Endothelial cell of umbilical vein (primary cell): ENCODE data around the gene NOL6. TPM values are rescaled to one million over a fixed set of nuclear protein-coding genes. Genes with fewer than 3 reads are reported as not detected.

Experiments used
- BruUV-seq: library from RNA; stranded (reverse); fragments of 400-500 nt; replicated peaks from 2 replicates; lab custom pipeline; 2021; lab: Mats Ljungman, UMichigan
- CTCF ChIA-PET: fragments of 300-600, 350-600 bp; sonication (Branson Sonifier 250); formaldehyde crosslinking; loops from one replicate; lab custom pipeline; 2021; ENCODE audit warnings: antibody characterized with exemption, inconsistent platforms; lab: Charles Lee
- POLR2A ChIA-PET: fragments of 300-600, 350-600 bp; sonication (Branson Sonifier 250); formaldehyde crosslinking; loops from one replicate; lab custom pipeline; 2021; ENCODE audit warnings: antibody characterized with exemption, inconsistent platforms; lab: Charles Lee
- DNase-seq: peaks from one replicate; pipeline ENCODE4 v3.0.0-alpha.2; 2011; ENCODE audit warnings: low read depth, low spot score
- FAIRE-seq: peaks from 2 replicates; lab custom pipeline; 2011; peaks lifted over from hg19 to GRCh38; lab: Jason Lieb, UNC
- H2AFZ ChIP-seq: 2 replicates; pipeline ENCODE4 v1.6.0; 2012; ENCODE audit warnings: low read depth, low read length, control low read depth, inconsistent platforms
- H3K27ac ChIP-seq: 2 replicates; pipeline ENCODE4 v1.5.1; 2011; ENCODE audit warnings: low read depth, mild to moderate bottlenecking, control low read depth, low read length, moderate library complexity; ENCODE audit not compliant: insufficient read depth
- H3K27me3 ChIP-seq, 2 experiments: 2 replicates each; pipeline versions ENCODE4 v1.6.0 to v1.6.1; 2011; ENCODE audit warnings: low read length in 2 of 2, mixed read lengths in 1 of 2; ENCODE audit not compliant: control insufficient read depth in 2 of 2, insufficient read depth in 2 of 2
- H3K36me3 ChIP-seq, 2 experiments: 2 replicates in 1 of 2; 3 replicates in 1 of 2; pipeline ENCODE4 v1.5.1; 2011; ENCODE audit warnings: low read length in 2 of 2, mild to moderate bottlenecking in 1 of 2, moderate library complexity in 1 of 2; ENCODE audit not compliant: control insufficient read depth in 2 of 2, insufficient read depth in 2 of 2; ENCODE audit errors: extremely low read depth in 1 of 2
- H3K4me1 ChIP-seq: 3 replicates; pipeline ENCODE4 v1.5.1; 2011; ENCODE audit warnings: mild to moderate bottlenecking, low read length; ENCODE audit not compliant: control insufficient read depth, insufficient read depth; ENCODE audit errors: extremely low read depth
- H3K4me2 ChIP-seq: 2 replicates; pipeline ENCODE4 v1.6.1; 2011; ENCODE audit warnings: low read length, control low read depth, mixed read lengths; ENCODE audit not compliant: insufficient read depth
- H3K4me3 ChIP-seq, 3 experiments: fragments of 200-600 bp in 1 of 3; sonication (generic), shearing (Covaris generic) in 1 of 3; replicated peaks in 1 of 3; 2 replicates each; pipeline ENCODE4 v1.5.1; 2011 to 2016; ENCODE audit warnings: control low read depth in 3 of 3, low read length in 3 of 3, mild to moderate bottlenecking in 2 of 3, inconsistent platforms in 1 of 3, low read depth in 1 of 3, moderate library complexity in 1 of 3; ENCODE audit not compliant: insufficient read depth in 1 of 3
- H3K79me2 ChIP-seq: 2 replicates; pipeline ENCODE4 v1.6.0; 2012; ENCODE audit warnings: low read length, inconsistent platforms; ENCODE audit not compliant: control insufficient read depth, insufficient read depth
- H3K9ac ChIP-seq: replicated peaks from 2 replicates; pipeline ENCODE3; 2011; ENCODE audit warnings: low read length, control low read depth; ENCODE audit not compliant: insufficient read depth; ENCODE audit errors: extremely low read depth
- H3K9me1 ChIP-seq: replicated peaks from 3 replicates; pipeline ENCODE4 v1.6.0; 2011; ENCODE audit warnings: mild to moderate bottlenecking, low read length; ENCODE audit not compliant: control insufficient read depth, insufficient read depth; ENCODE audit errors: extremely low read depth
- H3K9me3 ChIP-seq: replicated peaks from 2 replicates; pipeline ENCODE4 v1.5.1; 2012; ENCODE audit warnings: low read length, inconsistent platforms; ENCODE audit not compliant: control insufficient read depth, insufficient read depth
- H4K20me1 ChIP-seq: replicated peaks from 2 replicates; pipeline ENCODE3; 2011; ENCODE audit warnings: mild to moderate bottlenecking, low read length; ENCODE audit not compliant: control insufficient read depth, insufficient read depth; ENCODE audit errors: extremely low read depth
- EZH2 ChIP-seq: IDR thresholded peaks from 2 replicates; pipeline ENCODE4 v1.6.1; 2012; ENCODE audit warnings: borderline replicate concordance, low read depth, mild to moderate bottlenecking, moderate library complexity, low read length, inconsistent platforms; ENCODE audit not compliant: severe bottlenecking
- FOS ChIP-seq: IDR thresholded peaks from 2 replicates; pipeline ENCODE4 v1.6.1; 2011; ENCODE audit warnings: mild to moderate bottlenecking, low read length, moderate library complexity, borderline replicate concordance; ENCODE audit not compliant: insufficient read depth
- GATA2 ChIP-seq: IDR thresholded peaks from 2 replicates; pipeline ENCODE4 v1.7.0; 2011; ENCODE audit warnings: low read depth, mild to moderate bottlenecking, moderate library complexity, mixed read lengths, low read length; ENCODE audit not compliant: insufficient read length, insufficient read depth
- JUN ChIP-seq: IDR thresholded peaks from 2 replicates; pipeline ENCODE4 v1.6.1; 2011; ENCODE audit warnings: borderline replicate concordance, low read depth; ENCODE audit not compliant: insufficient read length, insufficient read depth
- MYC ChIP-seq: IDR thresholded peaks from one replicate; pipeline ENCODE4 v1.6.1; 2011; ENCODE audit warnings: mild to moderate bottlenecking, low read depth, low read length
- POLR2A ChIP-seq: IDR thresholded peaks from 2 replicates; pipeline ENCODE4 v1.6.1; 2012; ENCODE audit warnings: low read depth, mild to moderate bottlenecking, control low read depth, low read length
- POLR2AphosphoS5 ChIP-seq: IDR thresholded peaks from 2 replicates; pipeline ENCODE4 v1.6.1; 2012; ENCODE audit warnings: low read depth, mild to moderate bottlenecking, control low read depth, low read length, moderate library complexity; ENCODE audit not compliant: insufficient read depth
- dilution Hi-C: fragments of 300-500 bp; cut with MboI; formaldehyde crosslinking; loops from one replicate; pipeline ENCODE4 v1.15.0; 2019; ENCODE audit warnings: low sequenced_read_pairs; ENCODE audit not compliant: extremely low pct_ligation_motif_present
- intact Hi-C: fragments of 100-400 bp; cut with micrococcal nuclease; formaldehyde crosslinking; loops from one replicate; pipeline ENCODE4 v1.10.0; 2022
- polyA plus RNA-seq, 4 experiments: library from polyadenylated mRNA; depleted of rRNA in 3 of 4; stranded (reverse) in 3 of 4; unstranded in 1 of 4; fragments of >200 nt; gene quantifications; 2 replicates each; pipeline versions ENCODE4 v1.2.1 to v1.2.3, GENCODE V29; 2011 to 2012; ENCODE audit warnings: missing spikeins in 1 of 4
- total RNA-seq: library from RNA; stranded (reverse); gene quantifications from 2 replicates; pipeline ENCODE4 v1.2.3, GENCODE V29; 2021
- TF ChIP-seq, protein P1 (sequence below): IDR thresholded peaks from 2 replicates; pipeline ENCODE4 v1.6.1; 2011; ENCODE audit not compliant: insufficient read depth, insufficient read length
- TF ChIP-seq, protein P2 (sequence below), 2 donors: IDR thresholded peaks; 1 replicate in 1 of 2; 2 replicates in 1 of 2; pipeline ENCODE4 v1.5.1; 2011; ENCODE audit warnings: low read length in 2 of 2, mild to moderate bottlenecking in 2 of 2, moderate library complexity in 2 of 2, control low read depth in 1 of 2, inconsistent platforms in 1 of 2, low read depth in 1 of 2; ENCODE audit not compliant: insufficient read depth in 1 of 2; ENCODE audit errors: extremely low read depth in 1 of 2

The NOL6 gene
- total and polyA plus RNA-seq, 2 donors (not counting 3 experiments of a cell fraction or from before 2014, with no cell fraction given), result 35.7 to 45.1 TPM

DNA sequence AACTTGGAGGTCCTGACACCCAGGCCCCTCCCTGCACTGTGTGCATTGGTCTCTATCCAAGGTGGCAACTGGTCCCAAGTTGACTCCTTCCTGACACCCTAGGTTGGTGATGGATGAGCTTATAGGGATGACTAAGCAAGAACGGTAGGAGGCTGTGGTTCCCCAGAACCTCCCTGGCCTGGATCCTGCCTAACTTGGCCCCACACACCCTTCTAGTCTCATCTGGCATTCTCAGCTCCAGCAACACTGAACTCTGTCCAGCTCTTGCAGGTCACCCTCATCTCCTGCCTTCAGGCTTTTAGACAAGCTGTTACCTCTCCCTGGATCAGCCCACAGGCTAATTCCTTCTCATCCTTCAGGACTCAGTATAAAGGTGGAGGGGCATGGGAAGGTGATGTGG, 42.8 kb downstream of the NOL6 start:
- Histone ChIP-seq H3K79me2 (no peaks in the 10 kb centered on the region), H3K9me1 (no peaks in the 10 kb centered on the region), H3K4me2 (no peak overlapping the region), H3K27me3 (peaks cover 2 to 4% of the 10 kb centered on the region in 2 experiments), H2AFZ (no peak overlapping the region), H3K4me1 (no peaks in the 10 kb centered on the region), H3K9ac (no peak overlapping the region), H3K36me3 (no peaks in the 10 kb centered on the region), H3K27ac (no peak overlapping the region), H4K20me1 (no peaks in the 10 kb centered on the region), H3K9me3 (no peaks in the 10 kb centered on the region), H3K4me3 (no peak overlapping the region)
- intact Hi-C loops (no loop called here), dilution Hi-C loops (no loop called here)
- POLR2A ChIA-PET, result no interaction called here
- CTCF ChIA-PET, result interaction anchor here (0.9 to 3.7 kb wide), 7 partner anchors 8 to 36 kb away, joined by 3 to 35 read pairs (median 5); partner anchors contain the start of gene AQP3
- no TSS peak for BruUV-seq
- FAIRE-seq (no peak), DNase-seq (no peak)
- TF ChIP-seq MYC, result no peak
- no peak for TF ChIP-seq EZH2
- no peak for TF ChIP-seq POLR2A
- no peak for TF ChIP-seq JUN
- no peak for TF ChIP-seq POLR2AphosphoS5
- TF ChIP-seq, protein P1, sequence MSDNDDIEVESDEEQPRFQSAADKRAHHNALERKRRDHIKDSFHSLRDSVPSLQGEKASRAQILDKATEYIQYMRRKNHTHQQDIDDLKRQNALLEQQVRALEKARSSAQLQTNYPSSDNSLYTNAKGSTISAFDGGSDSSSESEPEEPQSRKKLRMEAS, result no peak
- TF ChIP-seq FOS, result no peak
- TF ChIP-seq, protein P2, sequence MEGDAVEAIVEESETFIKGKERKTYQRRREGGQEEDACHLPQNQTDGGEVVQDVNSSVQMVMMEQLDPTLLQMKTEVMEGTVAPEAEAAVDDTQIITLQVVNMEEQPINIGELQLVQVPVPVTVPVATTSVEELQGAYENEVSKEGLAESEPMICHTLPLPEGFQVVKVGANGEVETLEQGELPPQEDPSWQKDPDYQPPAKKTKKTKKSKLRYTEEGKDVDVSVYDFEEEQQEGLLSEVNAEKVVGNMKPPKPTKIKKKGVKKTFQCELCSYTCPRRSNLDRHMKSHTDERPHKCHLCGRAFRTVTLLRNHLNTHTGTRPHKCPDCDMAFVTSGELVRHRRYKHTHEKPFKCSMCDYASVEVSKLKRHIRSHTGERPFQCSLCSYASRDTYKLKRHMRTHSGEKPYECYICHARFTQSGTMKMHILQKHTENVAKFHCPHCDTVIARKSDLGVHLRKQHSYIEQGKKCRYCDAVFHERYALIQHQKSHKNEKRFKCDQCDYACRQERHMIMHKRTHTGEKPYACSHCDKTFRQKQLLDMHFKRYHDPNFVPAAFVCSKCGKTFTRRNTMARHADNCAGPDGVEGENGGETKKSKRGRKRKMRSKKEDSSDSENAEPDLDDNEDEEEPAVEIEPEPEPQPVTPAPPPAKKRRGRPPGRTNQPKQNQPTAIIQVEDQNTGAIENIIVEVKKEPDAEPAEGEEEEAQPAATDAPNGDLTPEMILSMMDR (IDR thresholded peaks at IDR 0.05; ENCODE audit: extremely low read depth in 1 of 2, insufficient read depth in 1 of 2, low read depth in 1 of 2, low read length in 2 of 2), result no peak
- no peak for TF ChIP-seq GATA2
